HepG2 (cell line): Measurements from ENCODE around the gene SYP. TPM values are rescaled to one million over a fixed set of nuclear protein-coding genes. Genes with fewer than 3 reads are reported as not detected.

ENCODE experiments used
- ATF3 ChIP-seq: sonication (generic); formaldehyde crosslinking; IDR thresholded peaks from 2 replicates; pipeline ENCODE4 v1.4.0; 2020; ENCODE audit warnings: missing genetic modification reagents
- DMAP1 ChIP-seq: IDR thresholded peaks from 2 replicates; pipeline ENCODE4 v1.6.1; 2016
- ELF3 ChIP-seq: IDR thresholded peaks from 2 replicates; pipeline ENCODE4 v1.6.1; 2016; ENCODE audit warnings: missing genetic modification reagents, missing compliant biosample characterization
- EZH2 ChIP-seq: conservative IDR thresholded peaks from 2 replicates; pipeline ENCODE4 v1.6.1; 2012; ENCODE audit warnings: mild to moderate bottlenecking, low read depth, low read length, moderate library complexity
- JUNB ChIP-seq: sonication (generic); formaldehyde crosslinking; IDR thresholded peaks from 2 replicates; pipeline ENCODE4 v1.8.0; 2022; ENCODE audit warnings: missing genetic modification reagents, mild to moderate bottlenecking, borderline replicate concordance
- MXD3 ChIP-seq: IDR thresholded peaks from 2 replicates; pipeline ENCODE4 v1.6.1; 2016; ENCODE audit warnings: mild to moderate bottlenecking, missing biosample characterization, missing genetic modification reagents
- POGZ ChIP-seq: sonication (generic); formaldehyde crosslinking; IDR thresholded peaks from 2 replicates; pipeline ENCODE4 v1.4.0; 2020; ENCODE audit warnings: mild to moderate bottlenecking, missing genetic modification reagents
- SKI ChIP-seq: fragments of 450-650 bp; IDR thresholded peaks from one replicate; pipeline ENCODE4 v1.6.1; 2018; ENCODE audit warnings: mild to moderate bottlenecking; ENCODE audit not compliant: partially characterized antibody
- ZBTB3 ChIP-seq: sonication (generic); formaldehyde crosslinking; IDR thresholded peaks from 2 replicates; pipeline ENCODE4 v1.4.0; 2020; ENCODE audit warnings: low read depth, mild to moderate bottlenecking, moderate library complexity, missing genetic modification reagents, borderline replicate concordance
- ZNF296 ChIP-seq: sonication (generic); formaldehyde crosslinking; conservative IDR thresholded peaks from 2 replicates; pipeline ENCODE4 v1.5.0; 2020; ENCODE audit warnings: mild to moderate bottlenecking, missing genetic modification reagents
- ZNF513 ChIP-seq: sonication (generic); formaldehyde crosslinking; conservative IDR thresholded peaks from 2 replicates; pipeline ENCODE4 v1.5.0; 2020; ENCODE audit warnings: missing genetic modification reagents
- ZNF556 ChIP-seq: sonication (generic); formaldehyde crosslinking; IDR thresholded peaks from 2 replicates; pipeline ENCODE4 v1.4.0; 2020; ENCODE audit warnings: mild to moderate bottlenecking, missing genetic modification reagents, borderline replicate concordance
- polyA plus RNA-seq, 8 experiments: library from polyadenylated mRNA; depleted of rRNA in 3 of 8; stranded (reverse) in 7 of 8; unstranded in 1 of 8; fragments of >200 nt; fragmentation: Illumina TruSeq in 4 of 8; extraction: Trizol in 4 of 8; gene quantifications; 2 replicates each; pipeline versions ENCODE4 v1.2.1 to v1.2.3, GENCODE V29; 2011 to 2016; ENCODE audit warnings: low read depth in 4 of 8, missing spikeins in 1 of 8, mixed read lengths in 1 of 8; ENCODE audit not compliant: insufficient read depth in 1 of 8
- total RNA-seq, 5 experiments: library from RNA; depleted of rRNA; stranded (reverse); fragments of >200 nt; fragmentation: Illumina TruSeq; extraction: Trizol; gene quantifications; 2 replicates each; pipeline ENCODE4 v1.2.3, GENCODE V29; 2016; ENCODE audit warnings: low read depth in 1 of 5
- TF ChIP-seq, protein P1 (sequence below): IDR thresholded peaks from 2 replicates; pipeline ENCODE4 v1.6.1; 2016; ENCODE audit warnings: missing genetic modification reagents, missing compliant biosample characterization
- TF ChIP-seq, protein P2 (sequence below): sonication (generic); formaldehyde crosslinking; IDR thresholded peaks from 2 replicates; pipeline ENCODE4 v1.8.0; 2022; ENCODE audit warnings: mild to moderate bottlenecking, missing genetic modification reagents, moderate library complexity
- TF ChIP-seq, protein P3 (sequence below): sonication (generic); formaldehyde crosslinking; IDR thresholded peaks from 2 replicates; pipeline ENCODE4 v1.4.0; 2020; ENCODE audit warnings: missing genetic modification reagents
- TF ChIP-seq, protein P4 (sequence below): sonication (generic); formaldehyde crosslinking; IDR thresholded peaks from 2 replicates; pipeline ENCODE4 v1.4.0; 2020; ENCODE audit warnings: mild to moderate bottlenecking, missing genetic modification reagents
- TF ChIP-seq, protein P5 (sequence below): sonication (generic); formaldehyde crosslinking; IDR thresholded peaks from 2 replicates; pipeline ENCODE4 v1.4.0; 2020; ENCODE audit warnings: missing genetic modification reagents

SYP gene
- total and polyA plus RNA-seq, 2 of the 13 experiments (the other 11 are each of a cell fraction or from before 2014, with no cell fraction given) = 2.0 to 2.5 TPM

DNA sequence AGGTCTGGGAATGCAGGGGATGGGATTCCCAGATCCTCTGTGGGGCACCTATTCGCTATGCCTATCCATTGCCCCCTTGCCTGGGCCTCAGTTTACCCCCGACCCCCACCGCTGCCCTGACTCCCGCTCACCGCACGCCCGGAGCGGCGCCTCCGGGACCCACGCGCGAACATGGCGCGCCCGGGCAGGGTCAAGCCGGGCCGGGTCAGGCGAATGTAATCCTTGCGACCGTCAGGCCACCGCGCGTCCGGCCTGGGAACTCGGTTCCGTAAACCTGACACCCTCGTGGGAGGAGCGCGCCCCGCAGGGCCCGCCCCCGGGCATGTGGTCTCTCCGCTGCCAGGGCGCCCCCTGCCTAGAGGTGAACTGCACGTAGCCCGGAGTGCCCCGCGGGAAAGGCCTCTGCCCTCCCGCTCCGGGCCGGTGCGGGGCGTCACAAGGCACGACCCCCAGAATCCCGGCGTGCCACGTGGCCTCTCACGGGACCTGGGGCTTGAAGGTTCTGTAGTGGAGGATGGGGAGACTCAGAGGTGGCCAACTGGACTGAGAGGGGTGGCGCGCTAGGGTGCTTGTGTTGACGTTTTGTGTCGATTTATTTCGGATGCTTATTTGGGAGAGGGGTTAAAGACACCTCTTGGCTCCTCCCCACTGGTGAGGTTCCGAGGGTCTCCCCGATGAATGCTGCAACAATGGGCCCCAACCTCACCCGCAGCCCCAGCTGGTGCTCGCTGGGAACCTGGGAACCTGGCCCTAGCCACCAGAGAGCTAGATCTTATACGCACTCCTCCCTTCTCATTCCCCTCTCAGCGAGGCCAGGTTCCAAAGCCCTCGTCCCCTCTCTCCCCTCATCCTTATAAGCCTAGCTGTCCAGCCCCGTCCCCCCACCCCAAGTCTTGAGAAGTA lies 13.6 kb downstream of the SYP start, which contains the start of gene PRICKLE3 (continued):
- peak; percentile 41; the same call in 1 of the 2 replicates for TF ChIP-seq ELF3 (CRISPR knock-in tag)
- TF ChIP-seq, protein P1, sequence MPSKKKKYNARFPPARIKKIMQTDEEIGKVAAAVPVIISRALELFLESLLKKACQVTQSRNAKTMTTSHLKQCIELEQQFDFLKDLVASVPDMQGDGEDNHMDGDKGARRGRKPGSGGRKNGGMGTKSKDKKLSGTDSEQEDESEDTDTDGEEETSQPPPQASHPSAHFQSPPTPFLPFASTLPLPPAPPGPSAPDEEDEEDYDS (CRISPR knock-in tag) = peak; percentile 76
- TF ChIP-seq ZNF513 = 0 out of 2 replicates have a peak, but pooled peaks have one; percentile 66
- no peak for TF ChIP-seq MXD3 (CRISPR knock-in tag)
- TF ChIP-seq, protein P2, sequence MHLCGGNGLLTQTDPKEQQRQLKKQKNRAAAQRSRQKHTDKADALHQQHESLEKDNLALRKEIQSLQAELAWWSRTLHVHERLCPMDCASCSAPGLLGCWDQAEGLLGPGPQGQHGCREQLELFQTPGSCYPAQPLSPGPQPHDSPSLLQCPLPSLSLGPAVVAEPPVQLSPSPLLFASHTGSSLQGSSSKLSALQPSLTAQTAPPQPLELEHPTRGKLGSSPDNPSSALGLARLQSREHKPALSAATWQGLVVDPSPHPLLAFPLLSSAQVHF = no peak
- TF ChIP-seq SKI = no peak
- TF ChIP-seq, protein P3, sequence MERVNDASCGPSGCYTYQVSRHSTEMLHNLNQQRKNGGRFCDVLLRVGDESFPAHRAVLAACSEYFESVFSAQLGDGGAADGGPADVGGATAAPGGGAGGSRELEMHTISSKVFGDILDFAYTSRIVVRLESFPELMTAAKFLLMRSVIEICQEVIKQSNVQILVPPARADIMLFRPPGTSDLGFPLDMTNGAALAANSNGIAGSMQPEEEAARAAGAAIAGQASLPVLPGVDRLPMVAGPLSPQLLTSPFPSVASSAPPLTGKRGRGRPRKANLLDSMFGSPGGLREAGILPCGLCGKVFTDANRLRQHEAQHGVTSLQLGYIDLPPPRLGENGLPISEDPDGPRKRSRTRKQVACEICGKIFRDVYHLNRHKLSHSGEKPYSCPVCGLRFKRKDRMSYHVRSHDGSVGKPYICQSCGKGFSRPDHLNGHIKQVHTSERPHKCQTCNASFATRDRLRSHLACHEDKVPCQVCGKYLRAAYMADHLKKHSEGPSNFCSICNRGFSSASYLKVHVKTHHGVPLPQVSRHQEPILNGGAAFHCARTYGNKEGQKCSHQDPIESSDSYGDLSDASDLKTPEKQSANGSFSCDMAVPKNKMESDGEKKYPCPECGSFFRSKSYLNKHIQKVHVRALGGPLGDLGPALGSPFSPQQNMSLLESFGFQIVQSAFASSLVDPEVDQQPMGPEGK (CRISPR knock-in tag) = peak; percentile 52; the same call in 1 of the 2 replicates
- TF ChIP-seq, protein P4, sequence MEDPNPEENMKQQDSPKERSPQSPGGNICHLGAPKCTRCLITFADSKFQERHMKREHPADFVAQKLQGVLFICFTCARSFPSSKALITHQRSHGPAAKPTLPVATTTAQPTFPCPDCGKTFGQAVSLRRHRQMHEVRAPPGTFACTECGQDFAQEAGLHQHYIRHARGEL = no peak
- no peak for TF ChIP-seq ZBTB3 (CRISPR knock-in tag)
- TF ChIP-seq ATF3 (CRISPR knock-in tag) = no peak
- TF ChIP-seq, protein P5, sequence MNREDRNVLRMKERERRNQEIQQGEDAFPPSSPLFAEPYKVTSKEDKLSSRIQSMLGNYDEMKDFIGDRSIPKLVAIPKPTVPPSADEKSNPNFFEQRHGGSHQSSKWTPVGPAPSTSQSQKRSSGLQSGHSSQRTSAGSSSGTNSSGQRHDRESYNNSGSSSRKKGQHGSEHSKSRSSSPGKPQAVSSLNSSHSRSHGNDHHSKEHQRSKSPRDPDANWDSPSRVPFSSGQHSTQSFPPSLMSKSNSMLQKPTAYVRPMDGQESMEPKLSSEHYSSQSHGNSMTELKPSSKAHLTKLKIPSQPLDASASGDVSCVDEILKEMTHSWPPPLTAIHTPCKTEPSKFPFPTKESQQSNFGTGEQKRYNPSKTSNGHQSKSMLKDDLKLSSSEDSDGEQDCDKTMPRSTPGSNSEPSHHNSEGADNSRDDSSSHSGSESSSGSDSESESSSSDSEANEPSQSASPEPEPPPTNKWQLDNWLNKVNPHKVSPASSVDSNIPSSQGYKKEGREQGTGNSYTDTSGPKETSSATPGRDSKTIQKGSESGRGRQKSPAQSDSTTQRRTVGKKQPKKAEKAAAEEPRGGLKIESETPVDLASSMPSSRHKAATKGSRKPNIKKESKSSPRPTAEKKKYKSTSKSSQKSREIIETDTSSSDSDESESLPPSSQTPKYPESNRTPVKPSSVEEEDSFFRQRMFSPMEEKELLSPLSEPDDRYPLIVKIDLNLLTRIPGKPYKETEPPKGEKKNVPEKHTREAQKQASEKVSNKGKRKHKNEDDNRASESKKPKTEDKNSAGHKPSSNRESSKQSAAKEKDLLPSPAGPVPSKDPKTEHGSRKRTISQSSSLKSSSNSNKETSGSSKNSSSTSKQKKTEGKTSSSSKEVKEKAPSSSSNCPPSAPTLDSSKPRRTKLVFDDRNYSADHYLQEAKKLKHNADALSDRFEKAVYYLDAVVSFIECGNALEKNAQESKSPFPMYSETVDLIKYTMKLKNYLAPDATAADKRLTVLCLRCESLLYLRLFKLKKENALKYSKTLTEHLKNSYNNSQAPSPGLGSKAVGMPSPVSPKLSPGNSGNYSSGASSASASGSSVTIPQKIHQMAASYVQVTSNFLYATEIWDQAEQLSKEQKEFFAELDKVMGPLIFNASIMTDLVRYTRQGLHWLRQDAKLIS (CRISPR knock-in tag) = no peak
- no peak for TF ChIP-seq ZNF296
- TF ChIP-seq DMAP1 = peak; percentile 32; the same call in 1 of the 2 replicates
- no peak for TF ChIP-seq ZNF556 (CRISPR knock-in tag)
- peak; percentile 73; the same call in 1 of the 2 replicates for TF ChIP-seq POGZ
- no peak for TF ChIP-seq JUNB (CRISPR knock-in tag)
- TF ChIP-seq EZH2 = no peak
